GM12864 (cell line): ENCODE measurements around the gene PTPRB.

Experiments
- DNase-seq: peaks from one replicate; pipeline ENCODE4 v3.0.0-alpha.2; 2011; ENCODE audit warnings: low read depth
- H3K4me3 ChIP-seq: 2 replicates; pipeline ENCODE4 v1.5.1; 2011; ENCODE audit warnings: mild to moderate bottlenecking, low read depth, low read length, control low read depth
- CTCF ChIP-seq: IDR thresholded peaks from 2 replicates; pipeline ENCODE4 v1.5.1; 2011; ENCODE audit warnings: low read depth, mild to moderate bottlenecking, moderate library complexity, low read length, control low read depth, inconsistent platforms; ENCODE audit errors: missing control alignments

The PTPRB gene

GRCh38 chr12:70535896-70536374, 101.3 kb downstream of the PTPRB start:
- DNase-seq = no peak
- no peak overlapping the region for H3K4me3 ChIP-seq
- no peak for TF ChIP-seq CTCF

- no peak for DNase-seq
- no peak overlapping the region for H3K4me3 ChIP-seq
- no peak for TF ChIP-seq CTCF
These were observed 102.8 kb downstream of the PTPRB start for GRCh38 chr12:70534466-70534865.

- TF ChIP-seq CTCF = no peak
- DNase-seq = no peak
- no peak overlapping the region for H3K4me3 ChIP-seq
These were observed 107.6 kb downstream of the PTPRB start for GRCh38 chr12:70529647-70530046.

- H3K4me3 ChIP-seq = no peak overlapping the region
- no peak for TF ChIP-seq CTCF
- DNase-seq = no peak
These were observed 116.4 kb downstream of the PTPRB start for GRCh38 chr12:70520847-70521246.

GRCh38 chr12:70513426-70513825, 123.8 kb downstream of the PTPRB start:
- no peak for DNase-seq
- H3K4me3 ChIP-seq = no peak overlapping the region
- TF ChIP-seq CTCF = no peak

- no peak for DNase-seq
- no peak overlapping the region for H3K4me3 ChIP-seq
- TF ChIP-seq CTCF = no peak
These were observed 129.1 kb downstream of the PTPRB start for GRCh38 chr12:70508178-70508577.

- no peak for DNase-seq
- no peak for TF ChIP-seq CTCF
- H3K4me3 ChIP-seq = no peak overlapping the region
These were observed 129.8 kb downstream of the PTPRB start for GRCh38 chr12:70507442-70507841.
